GM18508 (cell line): Measurements from ENCODE around the gene SYNE2.
"Not testable (repeated sequence)": the region's sequence is repeated elsewhere in the genome, so short reads cannot be mapped to it uniquely, and the experiment has no call there.

Source experiments
- ATAC-seq: cut with Tn5 transposase; IDR thresholded peaks from one replicate; pipeline ENCODE4 v1.9.1; 2021; ENCODE audit warnings: moderate number of reproducible peaks; ENCODE audit not compliant: insufficient read depth, unreplicated experiment

SYNE2 gene

GRCh38 chr14:63993992-63994391 lies 141.2 kb downstream of the SYNE2 start:
- no peak for ATAC-seq

DNA sequence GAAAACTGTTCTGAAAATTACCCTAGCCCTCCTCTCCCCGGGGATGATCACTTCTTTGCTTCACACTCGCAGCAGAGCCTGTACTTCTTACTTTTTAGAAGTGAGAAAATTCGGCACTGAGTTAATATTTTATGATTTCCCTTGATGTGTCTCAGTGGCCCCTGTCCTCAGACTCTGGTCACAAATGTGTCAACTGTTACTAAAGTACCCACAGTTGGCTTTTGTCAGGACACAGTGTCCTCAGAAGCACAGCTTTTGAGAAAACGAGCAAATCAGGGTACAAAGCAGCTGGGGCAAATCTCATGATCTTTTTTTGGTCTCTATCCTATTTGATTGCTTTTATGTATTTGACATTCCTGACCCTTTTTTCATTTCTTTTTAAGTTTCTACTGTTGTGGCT lies 142.5 kb downstream of the SYNE2 start:
- no peak for ATAC-seq

GRCh38 chr14:63996016-63996415 lies 143.2 kb downstream of the SYNE2 start:
- ATAC-seq: no peak

- no peak for ATAC-seq
Observed at GRCh38 chr14:63996625-63997220, 143.9 kb downstream of the SYNE2 start.

DNA sequence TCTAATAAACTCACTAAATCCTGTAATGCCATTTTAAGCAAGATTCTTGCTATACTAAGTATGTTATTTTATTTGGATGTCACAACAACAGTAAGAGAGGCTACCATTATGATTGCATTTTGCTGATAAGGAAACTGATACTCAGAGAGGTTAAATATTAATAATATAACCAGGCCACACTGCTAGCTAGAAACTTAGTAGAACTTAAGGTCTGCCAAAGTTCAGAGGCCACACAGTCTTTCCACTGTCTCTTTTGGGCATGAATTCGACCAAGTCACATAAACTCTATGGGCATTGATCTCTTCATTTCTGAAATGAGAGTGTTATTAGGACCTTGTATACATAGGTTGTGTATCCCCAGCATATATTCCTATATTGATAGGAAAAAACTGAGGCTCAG lies 147.9 kb downstream of the SYNE2 start:
- no peak for ATAC-seq

- ATAC-seq: no peak
Observed at GRCh38 chr14:64005822-64006221, 153.0 kb downstream of the SYNE2 start.

DNA sequence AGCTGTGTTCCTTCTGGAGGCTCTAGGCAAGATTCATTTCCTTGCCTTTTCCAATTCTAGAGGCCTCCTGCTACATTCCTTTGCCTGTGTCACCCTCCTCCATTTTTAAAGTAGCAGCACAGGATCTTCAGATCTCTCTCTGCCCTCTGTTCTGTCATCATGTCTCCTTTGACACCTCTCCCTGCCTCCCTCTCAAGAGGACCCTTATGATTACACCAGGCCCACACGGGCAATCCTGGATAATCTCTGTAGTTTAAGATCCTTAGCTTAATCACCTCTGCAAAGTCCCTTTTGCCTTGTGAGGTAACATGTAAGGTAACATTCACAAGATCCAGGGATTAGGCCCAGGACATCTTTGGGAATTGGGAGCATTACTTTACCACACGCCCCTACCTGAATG lies 155.2 kb downstream of the SYNE2 start:
- ATAC-seq: no peak

GRCh38 chr14:64012003-64012402 lies 159.2 kb downstream of the SYNE2 start:
- ATAC-seq: no peak

- ATAC-seq: no peak
Observed at GRCh38 chr14:64012720-64013119, 159.9 kb downstream of the SYNE2 start.

DNA sequence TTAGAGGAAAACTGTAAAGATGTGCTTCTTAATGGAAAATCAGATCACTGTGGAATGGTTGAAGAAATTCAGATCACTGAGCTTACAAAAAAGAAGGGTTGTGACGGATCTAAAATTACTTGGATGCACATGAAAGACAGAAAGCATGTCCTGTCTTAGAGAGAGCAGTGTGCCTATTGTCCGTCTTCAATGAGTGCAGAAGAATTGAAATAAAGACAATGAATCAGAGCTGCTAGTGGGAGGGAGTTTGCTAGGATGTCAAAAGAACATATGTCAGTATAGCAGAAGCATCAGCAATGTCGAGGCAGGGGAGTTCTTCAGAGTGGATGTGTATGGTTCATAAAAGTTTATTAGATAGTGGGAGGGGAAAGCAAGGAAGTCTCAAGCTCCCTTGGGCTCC lies 172.7 kb downstream of the SYNE2 start:
- ATAC-seq: no peak

GRCh38 chr14:64026600-64026999 lies 173.8 kb downstream of the SYNE2 start:
- ATAC-seq: no peak

DNA sequence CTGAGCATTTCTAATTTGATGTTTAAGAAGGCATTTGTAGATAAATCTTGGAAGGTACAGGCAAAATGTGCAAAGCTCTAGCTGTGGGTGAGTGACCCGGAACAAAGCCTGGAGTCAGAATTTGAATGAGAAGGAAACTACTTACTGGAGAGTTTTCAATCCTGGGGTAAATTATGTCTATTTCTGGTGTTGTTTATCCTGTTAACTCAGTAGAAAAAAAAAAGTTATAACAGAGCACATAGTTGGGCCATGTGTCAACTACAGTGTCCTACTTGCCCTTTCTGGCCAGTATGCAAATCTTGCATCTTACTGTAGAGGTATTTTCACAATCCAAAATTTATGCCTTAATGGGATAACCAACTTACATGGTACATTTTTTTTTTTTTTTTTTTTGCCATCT lies 182.3 kb downstream of the SYNE2 start:
- ATAC-seq: no peak

- ATAC-seq: not testable (repeated sequence)
Observed at GRCh38 chr14:64037869-64038745, 185.3 kb downstream of the SYNE2 start.

- ATAC-seq: no peak
Observed at GRCh38 chr14:64038841-64039542, 186.2 kb downstream of the SYNE2 start.

DNA sequence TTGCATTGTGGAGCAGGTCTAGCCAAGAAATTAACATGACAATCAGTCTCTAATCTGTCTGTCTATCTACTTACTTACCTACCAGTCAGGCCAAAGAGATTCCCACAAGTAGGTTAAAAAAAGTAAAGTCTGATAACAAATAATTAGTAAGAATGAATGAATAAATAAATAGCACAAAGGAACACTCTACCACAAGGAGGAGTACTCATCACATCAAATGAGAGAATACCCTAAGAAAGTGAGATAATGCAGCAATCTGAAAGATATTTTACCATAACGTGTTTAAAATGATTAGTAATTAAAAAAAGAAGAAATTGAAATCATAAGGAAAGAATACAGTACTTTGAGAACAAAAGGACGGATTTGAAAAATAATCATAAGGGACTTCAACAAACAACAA lies 187.2 kb downstream of the SYNE2 start:
- ATAC-seq: no peak

- not testable (repeated sequence) for ATAC-seq
Observed at GRCh38 chr14:64043296-64043695, 190.5 kb downstream of the SYNE2 start.

GRCh38 chr14:64045091-64045490 lies 192.3 kb downstream of the SYNE2 start:
- no peak for ATAC-seq

DNA sequence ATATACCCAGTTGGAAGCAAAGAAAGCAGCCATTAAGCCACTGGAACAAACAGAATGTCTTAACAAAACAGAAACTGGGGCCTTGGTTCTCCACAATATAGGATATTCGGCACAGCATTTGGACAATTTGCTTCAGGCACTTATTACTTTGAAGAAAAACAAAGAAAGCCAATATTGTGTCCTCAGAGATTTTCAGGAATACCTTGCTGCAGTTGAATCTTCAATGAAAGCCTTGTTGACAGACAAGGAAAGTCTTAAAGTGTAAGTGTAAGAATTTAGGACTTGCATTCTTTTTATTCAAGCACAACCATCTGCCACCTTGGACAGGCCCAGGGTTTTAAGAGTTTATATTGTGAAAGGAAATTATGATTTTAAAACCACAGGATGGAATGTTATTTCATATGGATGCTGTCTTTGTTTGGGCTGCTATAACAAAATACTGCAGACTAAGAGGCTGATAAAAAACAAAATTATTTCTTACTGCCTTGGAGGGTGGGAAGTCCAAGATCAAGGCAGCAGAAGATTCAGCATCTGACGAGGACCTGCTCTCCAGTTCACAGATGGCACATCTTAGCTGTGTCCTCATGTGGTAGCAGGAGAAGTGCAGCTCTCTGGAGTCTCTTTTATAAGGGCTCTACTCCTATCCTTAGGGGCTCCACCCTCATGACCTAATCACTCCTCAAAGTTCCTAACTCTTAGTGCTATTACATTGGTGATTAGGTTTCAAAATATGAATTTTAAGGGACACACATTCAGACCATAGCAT lies 197.0 kb downstream of the SYNE2 start:
- ATAC-seq: no peak

GRCh38 chr14:64053694-64054669 lies 201.2 kb downstream of the SYNE2 start:
- no peak for ATAC-seq
